ENCODE data around the gene KIF19.

Gene KIF19

DNA sequence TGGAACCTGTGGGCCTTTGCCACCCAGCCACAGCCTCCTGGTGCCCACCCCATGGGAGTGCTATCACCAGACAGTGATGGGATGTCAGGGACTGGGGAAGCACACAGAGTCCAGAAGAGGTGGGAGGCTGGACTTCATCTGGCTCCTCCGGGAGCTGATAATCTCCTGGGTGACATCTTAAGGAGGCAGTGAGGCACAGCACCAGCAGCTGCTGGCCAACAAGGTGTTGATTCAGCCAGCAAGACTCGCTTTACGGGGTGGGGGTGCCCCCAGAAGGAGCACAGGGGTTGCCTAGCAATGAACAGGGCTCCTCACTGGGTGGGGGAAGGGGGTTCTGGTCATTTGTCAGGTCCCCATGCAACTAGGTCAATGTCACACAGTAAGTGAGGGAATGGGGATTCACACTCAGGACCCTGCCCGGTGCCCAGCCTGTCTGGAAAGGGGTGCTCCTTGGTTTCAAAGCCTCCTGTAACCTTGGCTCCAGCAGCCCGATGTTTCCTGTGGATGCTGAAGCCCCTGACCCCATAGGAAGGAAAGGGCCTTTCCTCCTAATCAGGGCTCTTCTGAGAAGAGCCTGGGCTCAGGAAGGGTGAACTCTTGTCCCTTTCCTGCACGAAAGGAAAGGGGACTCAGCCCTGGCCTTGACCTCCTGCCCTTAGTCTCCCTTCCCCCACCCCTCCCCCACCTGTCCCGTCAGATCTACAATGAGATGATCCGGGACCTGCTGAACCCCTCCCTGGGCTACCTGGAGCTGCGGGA lies 17.7 kb downstream of the KIF19 start:
- Histone ChIP-seq H3K27me3 (ENCODE audit: low read depth, low read length) (peaks cover 3% of the 10 kb centered on the region), H3K4me1 (ENCODE audit: control insufficient read depth in 1 of 2, insufficient read depth in 2 of 2, low read length in 2 of 2) (no peaks in the 10 kb centered on the region), H3K4me3 (ENCODE audit: low read depth in 1 of 2, low read length in 2 of 2) (no peak overlapping the region), H3K36me3 (ENCODE audit: control insufficient read depth in 1 of 2, insufficient read depth in 2 of 2, low read length in 2 of 2) (no peaks in the 10 kb centered on the region), H3K27ac (ENCODE audit: low read length) (no peak overlapping the region), H3K9me3 (ENCODE audit: control insufficient read depth in 1 of 2, low read length in 2 of 2) (no peaks in the 10 kb centered on the region)

DNA sequence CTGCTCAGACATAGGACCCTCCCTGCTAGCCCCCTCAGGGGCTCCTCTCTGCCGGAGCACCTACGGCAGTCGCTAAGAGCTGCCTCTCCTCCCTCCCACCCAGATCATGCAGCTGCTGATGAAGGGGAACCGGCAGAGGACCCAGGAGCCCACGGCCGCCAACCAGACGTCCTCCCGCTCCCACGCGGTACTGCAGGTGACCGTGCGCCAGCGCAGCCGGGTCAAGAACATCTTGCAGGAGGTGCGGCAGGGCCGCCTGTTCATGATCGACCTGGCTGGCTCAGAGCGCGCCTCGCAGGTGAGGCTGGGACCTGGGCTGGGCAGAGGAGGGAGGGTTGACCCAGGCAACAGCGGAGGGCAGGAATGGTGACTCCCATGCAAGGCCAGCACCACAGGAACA lies 18.6 kb downstream of the KIF19 start:
- no peak overlapping the region for H3K27ac ChIP-seq (ENCODE audit: low read length)
- no peak overlapping the region for H3K4me3 ChIP-seq (ENCODE audit: low read depth in 1 of 2, low read length in 2 of 2)
- no peaks in the 10 kb centered on the region for H3K9me3 ChIP-seq (ENCODE audit: control insufficient read depth in 1 of 2, low read length in 2 of 2)
- no peaks in the 10 kb centered on the region for H3K4me1 ChIP-seq (ENCODE audit: control insufficient read depth in 1 of 2, insufficient read depth in 2 of 2, low read length in 2 of 2)
- H3K36me3 ChIP-seq (ENCODE audit: control insufficient read depth in 1 of 2, insufficient read depth in 2 of 2, low read length in 2 of 2), result no peaks in the 10 kb centered on the region
- no peaks in the 10 kb centered on the region for H3K27me3 ChIP-seq (ENCODE audit: low read depth, low read length)

DNA sequence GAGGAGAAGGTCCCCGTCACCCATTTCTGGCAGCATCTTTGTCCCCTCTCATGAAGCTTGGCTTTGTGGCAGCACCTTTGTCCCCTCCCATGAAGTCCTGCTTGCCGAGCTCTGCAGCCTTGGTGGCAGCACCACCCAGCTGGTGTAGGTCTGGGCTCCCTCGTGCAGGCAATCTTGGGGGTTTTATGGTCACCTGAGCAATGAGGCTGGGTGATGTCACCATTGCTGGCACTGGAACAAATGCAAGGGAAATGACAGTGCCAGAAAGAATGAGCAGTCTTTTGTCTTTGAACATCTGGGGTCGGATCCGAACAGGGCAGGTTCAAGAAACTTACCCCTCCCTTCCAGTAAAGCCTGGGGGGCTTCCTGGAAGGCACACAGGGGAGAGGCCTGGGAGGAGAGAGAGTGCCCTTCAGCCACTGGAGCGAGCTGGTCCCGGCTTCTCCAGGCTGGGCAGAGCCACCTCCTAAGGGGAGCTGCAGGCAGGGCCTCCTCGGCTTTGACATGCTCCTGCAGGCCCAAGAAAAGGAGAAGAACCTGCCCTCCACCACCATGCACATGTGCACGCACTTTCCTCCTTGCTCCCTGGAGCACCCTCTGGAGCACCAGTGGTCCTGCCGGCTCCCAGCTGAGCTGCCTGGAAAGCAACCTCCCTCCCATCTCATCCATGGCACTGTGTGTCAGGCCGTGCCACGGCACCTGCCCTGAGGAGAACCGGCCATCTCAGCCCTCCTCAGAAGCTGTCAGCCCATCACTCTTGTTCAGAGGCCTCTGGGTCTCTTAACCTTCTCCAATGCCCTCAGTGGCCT lies 19.6 kb downstream of the KIF19 start:
- no peaks in the 10 kb centered on the region for H3K36me3 ChIP-seq (ENCODE audit: control insufficient read depth in 1 of 2, insufficient read depth in 2 of 2, low read length in 2 of 2)
- H3K4me3 ChIP-seq (ENCODE audit: low read depth in 1 of 2, low read length in 2 of 2), result no peak overlapping the region
- H3K27ac ChIP-seq (ENCODE audit: low read length), result no peak overlapping the region
- H3K4me1 ChIP-seq (ENCODE audit: control insufficient read depth in 1 of 2, insufficient read depth in 2 of 2, low read length in 2 of 2), result no peaks in the 10 kb centered on the region
- H3K9me3 ChIP-seq (ENCODE audit: control insufficient read depth in 1 of 2, low read length in 2 of 2), result no peaks in the 10 kb centered on the region
- no peaks in the 10 kb centered on the region for H3K27me3 ChIP-seq (ENCODE audit: low read depth, low read length)

DNA sequence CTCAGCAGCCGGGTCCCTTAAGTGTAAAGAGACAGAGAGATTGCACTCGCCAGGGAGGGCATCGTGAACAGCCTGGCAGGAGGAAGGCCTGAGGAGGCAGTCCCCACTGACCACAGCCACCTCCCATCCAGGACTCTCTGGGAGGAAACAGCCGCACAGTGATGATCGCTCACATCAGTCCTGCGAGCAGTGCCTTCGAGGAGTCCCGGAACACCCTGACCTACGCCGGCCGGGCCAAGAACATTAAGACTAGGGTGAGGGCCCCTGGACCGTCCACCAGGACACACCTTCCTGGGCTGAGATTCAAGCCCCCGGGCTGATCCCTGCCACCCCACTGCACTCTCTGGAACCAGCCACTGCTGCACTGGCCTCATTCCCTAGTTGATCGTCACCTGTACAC lies 21.6 kb downstream of the KIF19 start:
- Histone ChIP-seq H3K4me1 (ENCODE audit: control insufficient read depth in 1 of 2, insufficient read depth in 2 of 2, low read length in 2 of 2) (no peaks in the 10 kb centered on the region), H3K27ac (ENCODE audit: low read length) (no peak overlapping the region), H3K36me3 (ENCODE audit: control insufficient read depth in 1 of 2, insufficient read depth in 2 of 2, low read length in 2 of 2) (no peaks in the 10 kb centered on the region), H3K27me3 (ENCODE audit: low read depth, low read length) (peaks cover 7% of the 10 kb centered on the region), H3K4me3 (ENCODE audit: low read depth in 1 of 2, low read length in 2 of 2) (no peak overlapping the region), H3K9me3 (ENCODE audit: control insufficient read depth in 1 of 2, low read length in 2 of 2) (no peaks in the 10 kb centered on the region)

DNA sequence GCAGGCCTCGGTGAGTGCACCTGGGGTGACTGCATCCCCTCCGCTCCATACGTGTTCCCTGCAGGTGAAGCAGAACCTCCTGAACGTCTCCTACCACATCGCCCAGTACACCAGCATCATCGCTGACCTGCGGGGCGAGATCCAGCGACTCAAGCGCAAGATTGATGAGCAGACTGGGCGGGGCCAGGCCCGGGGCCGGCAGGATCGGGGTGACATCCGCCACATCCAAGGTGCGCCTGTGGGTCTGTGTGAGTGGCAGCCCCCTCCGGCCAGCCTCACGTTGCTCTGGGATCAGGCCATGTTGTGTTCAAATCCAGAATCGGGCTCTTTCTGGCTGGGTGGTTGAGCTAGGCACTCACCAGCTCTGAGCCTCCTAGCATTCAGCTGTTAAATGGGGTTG lies 23.1 kb downstream of the KIF19 start:
- Histone ChIP-seq H3K27me3 (ENCODE audit: low read depth, low read length) (peaks cover 21% of the 10 kb centered on the region), H3K9me3 (ENCODE audit: control insufficient read depth in 1 of 2, low read length in 2 of 2) (no peaks in the 10 kb centered on the region), H3K27ac (ENCODE audit: low read length) (no peak overlapping the region), H3K4me1 (ENCODE audit: control insufficient read depth in 1 of 2, insufficient read depth in 2 of 2, low read length in 2 of 2) (no peaks in the 10 kb centered on the region), H3K36me3 (ENCODE audit: control insufficient read depth in 1 of 2, insufficient read depth in 2 of 2, low read length in 2 of 2) (no peaks in the 10 kb centered on the region), H3K4me3 (ENCODE audit: low read depth in 1 of 2, low read length in 2 of 2) (no peak overlapping the region)

DNA sequence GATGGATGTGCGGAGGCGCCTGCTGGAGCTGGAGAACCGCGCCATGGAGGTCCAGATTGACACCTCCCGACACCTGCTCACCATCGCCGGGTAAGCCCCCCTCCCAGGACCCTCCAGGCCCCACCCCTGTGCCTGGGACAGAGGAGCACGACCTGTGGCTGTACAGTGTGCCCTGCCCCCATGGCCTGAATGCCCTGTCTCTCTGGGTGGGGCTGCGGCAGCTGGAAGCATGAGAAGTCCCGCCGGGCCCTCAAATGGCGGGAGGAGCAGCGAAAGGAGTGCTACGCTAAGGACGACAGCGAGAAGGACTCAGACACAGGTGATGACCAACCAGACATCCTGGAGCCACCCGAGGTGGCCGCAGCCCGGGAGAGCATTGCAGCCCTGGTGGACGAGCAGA lies 24.5 kb downstream of the KIF19 start:
- Histone ChIP-seq H3K9me3 (ENCODE audit: control insufficient read depth in 1 of 2, low read length in 2 of 2) (no peaks in the 10 kb centered on the region), H3K27me3 (ENCODE audit: low read depth, low read length) (peaks cover 33% of the 10 kb centered on the region)

DNA sequence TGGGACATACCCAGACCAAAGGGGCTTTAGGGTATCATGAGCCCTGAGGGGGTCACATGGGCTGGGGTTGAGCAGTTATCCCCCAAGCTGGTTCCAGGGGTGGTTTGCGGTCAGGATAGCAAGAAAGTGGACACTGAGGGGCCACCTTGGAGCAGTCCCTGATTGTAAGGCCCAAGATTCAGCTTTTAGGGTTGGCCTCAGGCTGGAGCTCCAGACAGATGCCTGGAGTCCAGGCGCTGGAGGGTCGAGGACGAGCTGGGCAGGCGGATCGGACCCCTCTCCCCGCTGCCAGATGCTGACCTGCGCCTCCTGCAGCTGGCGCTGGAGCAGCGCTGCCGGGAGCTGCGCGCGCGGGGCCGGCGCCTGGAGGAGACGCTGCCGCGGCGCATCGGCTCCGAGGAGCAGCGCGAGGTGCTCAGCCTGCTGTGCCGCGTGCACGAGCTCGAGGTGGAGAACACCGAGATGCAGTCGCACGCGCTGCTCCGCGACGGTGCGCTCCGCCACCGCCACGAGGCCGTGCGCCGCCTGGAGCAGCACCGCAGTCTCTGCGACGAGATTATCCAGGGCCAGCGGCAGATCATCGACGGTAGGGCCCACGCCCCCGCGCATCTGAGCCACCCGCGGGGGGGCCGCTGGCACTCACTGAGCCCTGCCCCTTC lies 25.7 kb downstream of the KIF19 start:
- H3K36me3 ChIP-seq (ENCODE audit: control insufficient read depth in 1 of 2, insufficient read depth in 2 of 2, low read length in 2 of 2), result no peaks in the 10 kb centered on the region
- no peaks in the 10 kb centered on the region for H3K9me3 ChIP-seq (ENCODE audit: control insufficient read depth in 1 of 2, low read length in 2 of 2)
- H3K27me3 ChIP-seq (ENCODE audit: low read depth, low read length), result peaks cover 45% of the 10 kb centered on the region
- H3K27ac ChIP-seq (ENCODE audit: low read length), result no peak overlapping the region
- H3K4me3 ChIP-seq (ENCODE audit: low read depth in 1 of 2, low read length in 2 of 2), result no peak overlapping the region
- H3K4me1 ChIP-seq (ENCODE audit: control insufficient read depth in 1 of 2, insufficient read depth in 2 of 2, low read length in 2 of 2), result peaks cover 0 to 3% of the 10 kb centered on the region in 2 donors

More for the DNA sequence above, 24.5 kb downstream of the KIF19 start:
- no peak overlapping the region for H3K4me3 ChIP-seq (ENCODE audit: low read depth in 1 of 2, low read length in 2 of 2)
- H3K27ac ChIP-seq (ENCODE audit: low read length), result no peak overlapping the region
- no peaks in the 10 kb centered on the region for H3K36me3 ChIP-seq (ENCODE audit: control insufficient read depth in 1 of 2, insufficient read depth in 2 of 2, low read length in 2 of 2)
- no peaks in the 10 kb centered on the region for H3K4me1 ChIP-seq (ENCODE audit: control insufficient read depth in 1 of 2, insufficient read depth in 2 of 2, low read length in 2 of 2)

DNA sequence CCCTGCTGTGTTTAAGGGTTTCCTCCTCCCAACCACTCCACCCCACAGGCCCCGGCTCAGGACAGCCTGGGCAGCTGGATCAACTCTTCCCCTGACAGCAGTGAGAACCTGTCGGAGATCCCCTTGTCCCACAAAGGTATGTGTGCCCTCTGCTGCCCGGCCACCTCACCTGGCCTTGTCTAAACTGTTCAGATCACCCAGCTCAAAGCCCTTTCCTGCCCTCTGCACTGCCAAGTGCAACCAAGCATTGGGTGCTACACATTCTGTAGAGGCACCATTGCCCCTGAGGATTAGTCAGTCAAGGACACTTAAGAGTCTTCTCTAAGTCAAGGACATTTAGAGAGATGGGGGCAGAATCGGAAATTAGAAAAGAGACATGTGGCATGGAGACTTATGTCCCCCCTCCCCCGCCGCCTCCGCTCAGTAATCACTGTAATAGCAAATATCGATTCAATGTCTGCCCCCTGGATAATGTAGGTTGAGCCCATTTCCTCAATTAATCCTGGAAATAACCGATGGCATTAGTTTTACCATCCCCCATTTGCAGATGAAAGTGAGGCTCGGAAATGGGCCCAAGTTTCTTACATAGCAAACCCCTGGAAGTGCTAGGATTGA lies 27.5 kb downstream of the KIF19 start:
- H3K27me3 ChIP-seq (ENCODE audit: low read depth, low read length), result peaks cover 63% of the 10 kb centered on the region

DNA sequence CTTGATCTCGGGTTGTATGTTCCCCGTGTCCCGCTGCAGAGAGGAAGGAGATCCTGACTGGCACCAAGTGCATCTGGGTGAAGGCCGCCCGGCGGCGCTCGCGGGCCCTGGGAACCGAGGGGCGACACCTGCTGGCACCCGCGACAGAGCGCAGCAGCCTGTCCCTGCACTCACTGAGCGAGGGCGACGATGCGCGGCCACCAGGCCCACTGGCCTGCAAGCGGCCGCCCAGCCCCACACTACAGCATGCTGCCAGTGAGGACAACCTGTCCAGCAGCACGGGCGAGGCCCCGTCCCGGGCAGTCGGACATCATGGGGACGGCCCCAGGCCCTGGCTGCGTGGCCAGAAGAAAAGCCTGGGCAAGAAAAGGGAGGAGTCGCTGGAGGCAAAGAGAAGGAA lies 28.1 kb downstream of the KIF19 start:
- H3K36me3 ChIP-seq (ENCODE audit: control insufficient read depth in 1 of 2, insufficient read depth in 2 of 2, low read length in 2 of 2), result no peaks in the 10 kb centered on the region
- H3K4me3 ChIP-seq (ENCODE audit: low read depth in 1 of 2, low read length in 2 of 2), result no peak overlapping the region
- H3K27me3 ChIP-seq (ENCODE audit: low read depth, low read length), result peaks cover 66% of the 10 kb centered on the region
- H3K9me3 ChIP-seq (ENCODE audit: control insufficient read depth in 1 of 2, low read length in 2 of 2), result no peaks in the 10 kb centered on the region
- no peak overlapping the region for H3K27ac ChIP-seq (ENCODE audit: low read length)
- H3K4me1 ChIP-seq (ENCODE audit: control insufficient read depth in 1 of 2, insufficient read depth in 2 of 2, low read length in 2 of 2), result peaks cover 0 to 13% of the 10 kb centered on the region in 2 donors

More for the DNA sequence above, 27.5 kb downstream of the KIF19 start:
- Histone ChIP-seq H3K27ac (ENCODE audit: low read length) (no peak overlapping the region), H3K36me3 (ENCODE audit: control insufficient read depth in 1 of 2, insufficient read depth in 2 of 2, low read length in 2 of 2) (no peaks in the 10 kb centered on the region), H3K9me3 (ENCODE audit: control insufficient read depth in 1 of 2, low read length in 2 of 2) (no peaks in the 10 kb centered on the region), H3K4me1 (ENCODE audit: control insufficient read depth in 1 of 2, insufficient read depth in 2 of 2, low read length in 2 of 2) (peaks cover 0 to 13% of the 10 kb centered on the region in 2 donors), H3K4me3 (ENCODE audit: low read depth in 1 of 2, low read length in 2 of 2) (no peak overlapping the region)

DNA sequence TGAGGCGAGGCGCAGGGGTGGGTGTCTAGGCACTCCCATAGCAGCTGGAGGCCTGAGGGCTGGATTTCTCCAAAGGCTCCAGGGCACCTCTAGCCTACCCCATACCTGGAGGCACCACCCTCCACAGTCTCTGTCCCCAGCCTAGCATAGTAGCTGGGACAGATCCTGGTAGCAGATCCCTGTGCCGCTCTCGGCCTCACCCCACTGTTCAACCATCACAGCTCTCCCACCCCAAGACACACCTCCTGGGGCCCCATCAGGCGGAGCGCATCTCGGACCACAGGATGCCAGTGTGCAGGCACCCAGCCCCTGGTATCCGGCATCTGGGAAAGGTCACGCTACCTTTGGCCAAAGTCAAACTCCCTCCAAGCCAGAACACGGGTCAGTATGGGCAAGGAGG lies 28.5 kb downstream of the KIF19 start:
- Histone ChIP-seq H3K27ac (ENCODE audit: low read length) (no peak overlapping the region), H3K4me3 (ENCODE audit: low read depth in 1 of 2, low read length in 2 of 2) (no peak overlapping the region), H3K9me3 (ENCODE audit: control insufficient read depth in 1 of 2, low read length in 2 of 2) (no peaks in the 10 kb centered on the region), H3K4me1 (ENCODE audit: control insufficient read depth in 1 of 2, insufficient read depth in 2 of 2, low read length in 2 of 2) (peaks cover 0 to 13% of the 10 kb centered on the region in 2 donors), H3K27me3 (ENCODE audit: low read depth, low read length) (peaks cover 66% of the 10 kb centered on the region), H3K36me3 (ENCODE audit: control insufficient read depth in 1 of 2, insufficient read depth in 2 of 2, low read length in 2 of 2) (no peaks in the 10 kb centered on the region)

DNA sequence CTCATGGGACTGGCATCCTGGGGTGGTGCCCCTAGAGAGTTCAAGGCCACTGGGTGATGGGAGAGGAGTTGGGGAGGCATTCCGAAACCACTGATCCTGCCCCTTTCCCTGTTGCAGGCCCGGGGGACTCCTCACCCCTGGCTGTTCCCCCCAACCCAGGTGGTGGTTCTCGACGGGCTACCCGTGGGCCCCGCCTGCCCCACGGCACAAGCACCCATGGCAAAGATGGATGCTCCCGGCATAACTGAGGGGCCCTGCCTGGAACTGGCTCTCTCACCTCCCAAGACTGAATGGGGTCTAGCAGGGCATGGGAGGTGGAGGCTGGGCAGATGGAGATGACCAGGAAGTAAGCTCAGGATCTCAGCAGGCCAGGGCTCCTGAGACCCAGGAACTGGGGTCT lies 29.0 kb downstream of the KIF19 start:
- H3K36me3 ChIP-seq (ENCODE audit: control insufficient read depth in 1 of 2, insufficient read depth in 2 of 2, low read length in 2 of 2), result no peaks in the 10 kb centered on the region
- peaks cover 68% of the 10 kb centered on the region for H3K27me3 ChIP-seq (ENCODE audit: low read depth, low read length)
- H3K4me1 ChIP-seq (ENCODE audit: control insufficient read depth in 1 of 2, insufficient read depth in 2 of 2, low read length in 2 of 2), result peaks cover 0 to 13% of the 10 kb centered on the region in 2 donors
- no peaks in the 10 kb centered on the region for H3K9me3 ChIP-seq (ENCODE audit: control insufficient read depth in 1 of 2, low read length in 2 of 2)
- no peak overlapping the region for H3K27ac ChIP-seq (ENCODE audit: low read length)
- no peak overlapping the region for H3K4me3 ChIP-seq (ENCODE audit: low read depth in 1 of 2, low read length in 2 of 2)
